Stimulated activated naive CD8-positive, alpha-beta T cell treated with anti-CD3 and anti-CD28 coated beads, Interleukin-15, Interleukin-2, amounts not matched to agents 100 ng/mL and 50 ng/mL, for 24 hours (primary cell): ENCODE data around the gene TGFBRAP1.

Experiments
- H3K27ac Mint-ChIP-seq: one replicate; pipeline ENCODE4 v1.8.0; 2021; ENCODE audit warnings: mild to moderate bottlenecking, mixed read lengths
- H3K27me3 Mint-ChIP-seq: one replicate; pipeline ENCODE4 v1.8.0; 2021; ENCODE audit warnings: mixed read lengths
- H3K36me3 Mint-ChIP-seq: one replicate; pipeline ENCODE4 v1.8.0; 2021; ENCODE audit warnings: low read depth, mixed read lengths
- H3K4me1 Mint-ChIP-seq: one replicate; pipeline ENCODE4 v1.8.0; 2021; ENCODE audit warnings: low read depth, mixed read lengths
- H3K4me3 Mint-ChIP-seq: one replicate; pipeline ENCODE4 v1.8.0; 2021; ENCODE audit warnings: mild to moderate bottlenecking, mixed read lengths
- H3K9me3 Mint-ChIP-seq: one replicate; pipeline ENCODE4 v1.8.0; 2021; ENCODE audit warnings: mixed read lengths

The TGFBRAP1 gene

DNA sequence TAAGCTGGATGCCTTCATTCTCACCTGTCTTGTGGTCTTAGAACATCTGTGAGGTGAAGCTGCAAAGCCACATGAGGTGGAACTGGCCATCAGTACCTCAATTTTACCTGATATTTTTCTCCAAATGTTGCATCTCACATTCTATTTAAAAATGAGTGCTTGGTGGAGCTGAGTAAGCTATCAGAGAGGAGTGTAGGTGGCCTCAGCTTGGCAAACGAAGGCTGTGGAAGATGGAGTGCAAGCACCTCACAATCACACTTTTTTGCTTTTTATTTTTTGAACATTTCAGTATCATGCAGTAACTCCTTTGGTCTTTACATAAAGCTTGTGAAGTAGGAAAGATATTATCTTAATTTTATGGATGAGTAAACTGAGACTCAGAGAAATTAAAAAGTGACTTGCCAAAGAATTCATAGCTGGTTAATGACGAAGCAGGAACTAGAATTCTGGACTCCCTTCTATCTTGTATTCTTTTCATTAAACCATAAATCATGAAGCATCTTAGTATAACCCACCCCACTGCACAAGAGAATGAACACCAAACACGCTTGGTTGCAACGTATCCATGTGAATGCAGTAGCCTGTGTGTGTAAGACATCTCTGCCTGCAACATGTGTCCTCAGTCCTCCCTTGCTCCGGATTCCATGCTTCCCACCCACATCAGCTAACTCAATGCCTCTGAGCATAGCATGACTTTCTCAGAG is 35.1 kb upstream of the TGFBRAP1 start:
- no peak overlapping the region for H3K4me3 Mint-ChIP-seq
- H3K27ac Mint-ChIP-seq = no peak overlapping the region
- no peaks in the 10 kb centered on the region for H3K27me3 Mint-ChIP-seq
- H3K4me1 Mint-ChIP-seq = peaks cover 12% of the 10 kb centered on the region
- H3K9me3 Mint-ChIP-seq = no peaks in the 10 kb centered on the region
- peaks cover 19% of the 10 kb centered on the region for H3K36me3 Mint-ChIP-seq

DNA sequence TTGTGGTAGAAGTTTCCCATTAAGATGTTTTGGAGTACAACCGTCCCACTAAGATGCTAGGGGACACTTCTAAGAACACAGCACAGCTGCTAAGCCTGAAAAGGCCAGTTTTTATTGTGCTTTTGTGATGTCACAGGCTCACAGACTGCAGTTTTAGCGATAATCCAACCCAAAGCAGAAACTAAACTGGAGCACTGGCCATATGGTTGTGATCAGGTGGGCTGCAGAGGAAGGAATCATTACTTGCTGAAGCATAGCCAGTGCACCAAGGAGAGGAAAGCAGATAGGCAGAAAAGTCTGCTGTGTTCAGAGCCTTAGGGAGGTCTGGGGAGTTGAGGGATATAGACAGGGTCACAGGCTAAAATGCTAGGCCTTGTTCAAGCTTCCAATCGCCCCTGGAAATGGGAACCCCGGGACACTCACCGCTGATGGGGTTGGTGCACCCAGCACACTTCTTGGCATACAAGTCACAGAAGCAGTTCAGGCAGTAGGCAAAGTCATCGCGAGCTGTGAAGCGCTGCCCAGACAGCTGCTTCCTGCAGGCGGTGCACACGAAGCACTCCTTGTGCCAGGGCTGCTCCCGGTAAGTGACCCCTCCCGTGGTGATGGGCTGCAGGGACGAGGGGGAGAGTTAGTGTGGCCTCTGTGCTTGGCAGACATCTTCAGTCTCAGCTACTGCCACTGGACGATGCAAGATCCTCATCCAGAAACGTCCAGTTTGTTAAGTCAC is 33.5 kb upstream of the TGFBRAP1 start:
- Mint-ChIP-seq H3K4me1 (peaks cover 10% of the 10 kb centered on the region), H3K36me3 (peaks cover 27% of the 10 kb centered on the region), H3K4me3 (no peak overlapping the region), H3K9me3 (no peaks in the 10 kb centered on the region), H3K27me3 (no peaks in the 10 kb centered on the region), H3K27ac (no peak overlapping the region)

DNA sequence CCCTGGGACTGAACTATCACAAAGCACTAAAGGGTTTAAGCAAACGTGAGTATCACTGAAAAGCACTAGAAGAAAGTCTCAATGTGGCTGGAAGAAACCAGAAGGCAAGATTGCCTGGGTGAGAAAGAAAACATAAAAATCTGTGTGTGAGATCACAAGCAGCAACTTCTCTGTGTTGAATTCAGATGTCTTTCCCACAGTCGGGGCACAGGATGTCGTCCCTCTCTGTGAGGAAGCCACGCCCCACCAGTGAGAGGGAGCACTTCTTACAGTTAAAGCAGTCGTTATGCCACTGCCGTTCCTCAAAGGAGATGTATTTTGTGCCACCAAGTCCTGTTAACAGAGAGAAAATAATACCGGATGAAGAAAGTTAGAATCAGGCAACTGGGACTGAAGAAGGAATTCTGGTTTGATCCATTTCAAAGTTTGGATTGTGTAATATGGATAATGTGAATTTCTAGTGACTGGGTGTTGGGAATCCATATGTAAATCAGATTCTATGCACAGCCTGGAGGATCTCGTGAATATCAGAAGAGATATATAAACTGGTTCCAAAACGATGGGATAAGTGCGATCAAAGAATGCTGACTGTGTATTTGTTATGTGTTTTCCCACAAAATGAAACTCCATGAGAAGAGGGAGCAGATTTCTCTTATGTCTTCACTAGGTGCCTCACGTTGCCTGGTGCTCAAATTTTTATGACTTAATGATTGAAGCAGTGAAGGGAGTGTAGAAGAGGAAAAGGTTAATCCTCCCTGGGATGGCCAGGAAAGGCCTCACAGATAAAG is 31.8 kb upstream of the TGFBRAP1 start:
- H3K4me3 Mint-ChIP-seq = no peak overlapping the region

DNA sequence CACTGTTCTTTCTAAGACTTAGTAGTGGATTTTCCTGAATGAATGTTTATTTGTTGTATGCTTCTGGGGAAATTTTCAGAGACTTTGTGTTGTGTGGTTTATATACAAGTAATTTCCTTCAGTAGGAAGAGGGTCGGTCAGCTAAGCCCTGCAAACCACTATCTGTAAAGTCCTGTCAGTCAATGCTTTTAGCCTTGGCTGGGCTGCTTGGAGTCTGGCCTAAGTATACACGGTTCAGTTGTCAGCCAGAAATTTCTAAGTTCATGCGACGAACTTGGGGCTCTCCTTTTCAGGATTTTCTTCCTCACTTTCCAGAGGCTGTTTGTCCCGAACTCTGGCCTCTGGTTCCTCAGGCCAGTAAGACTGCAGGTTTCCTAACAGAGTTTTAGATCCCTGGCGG is 29.1 kb upstream of the TGFBRAP1 start:
- Mint-ChIP-seq H3K27me3 (no peaks in the 10 kb centered on the region), H3K4me3 (no peak overlapping the region), H3K4me1 (peaks cover 10% of the 10 kb centered on the region), H3K9me3 (peaks cover 4% of the 10 kb centered on the region), H3K36me3 (peaks cover 59% of the 10 kb centered on the region), H3K27ac (no peak overlapping the region)

More for the DNA sequence above, 31.8 kb upstream of the TGFBRAP1 start:
- Mint-ChIP-seq H3K9me3 (no peaks in the 10 kb centered on the region), H3K36me3 (peaks cover 41% of the 10 kb centered on the region), H3K4me1 (peaks cover 10% of the 10 kb centered on the region), H3K27ac (no peak overlapping the region), H3K27me3 (no peaks in the 10 kb centered on the region)

DNA sequence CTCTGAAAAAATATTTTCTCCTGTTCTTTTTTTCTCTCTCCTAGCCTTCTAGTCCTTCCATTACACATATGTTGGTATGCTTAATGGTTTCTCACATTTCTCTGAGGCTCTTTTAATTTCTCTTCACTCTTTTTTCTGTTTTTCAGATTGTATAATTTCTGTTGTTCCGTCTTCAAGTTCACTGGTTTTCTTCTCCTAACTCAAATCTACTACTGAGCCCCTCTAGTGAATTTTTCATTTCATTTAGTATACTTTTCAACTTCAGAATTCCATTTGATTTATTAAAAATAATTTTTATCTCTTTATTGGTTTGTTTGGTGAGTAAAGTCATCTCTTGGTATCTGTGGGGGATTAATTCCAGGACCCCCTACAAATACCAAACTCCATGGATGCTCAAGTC is 27.6 kb upstream of the TGFBRAP1 start:
- Mint-ChIP-seq H3K27me3 (no peaks in the 10 kb centered on the region), H3K27ac (peak overlapping the region; percentile 22), H3K36me3 (peaks cover 69% of the 10 kb centered on the region), H3K9me3 (peaks cover 4% of the 10 kb centered on the region), H3K4me3 (no peak overlapping the region), H3K4me1 (peaks cover 10% of the 10 kb centered on the region)

DNA sequence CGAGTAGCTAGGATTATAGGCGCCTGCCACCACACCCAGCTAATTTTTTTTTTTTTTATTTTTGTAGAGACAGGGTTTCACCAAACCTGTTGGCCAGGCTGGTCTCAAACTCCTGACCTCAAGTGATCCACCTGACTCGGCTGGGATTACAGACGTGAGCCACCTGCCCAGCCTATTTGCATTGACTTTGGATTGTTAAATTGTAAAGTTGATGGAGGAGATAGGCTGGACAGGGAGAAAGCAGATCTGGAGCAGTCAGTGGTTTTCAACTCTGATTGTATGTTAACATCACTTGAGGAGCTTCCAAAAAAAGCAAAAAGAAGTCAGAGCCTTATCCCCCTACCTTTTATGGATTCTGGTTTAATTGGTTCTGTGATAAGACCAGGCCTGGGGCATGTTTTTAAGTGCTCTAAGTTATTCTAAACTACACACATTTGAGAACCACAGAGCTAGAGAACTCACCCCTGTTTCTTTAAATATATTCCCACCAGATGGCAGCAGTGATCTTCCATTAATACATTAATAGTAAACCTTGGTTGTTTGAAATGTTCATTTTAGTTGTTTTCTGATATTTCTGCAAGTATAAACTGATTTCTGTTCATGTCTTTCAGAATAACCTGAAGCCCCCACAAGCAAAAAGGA is 15.3 kb upstream of the TGFBRAP1 start:
- no peak overlapping the region for H3K27ac Mint-ChIP-seq
- H3K36me3 Mint-ChIP-seq = peaks cover 70% of the 10 kb centered on the region
- H3K4me3 Mint-ChIP-seq = no peak overlapping the region
- H3K27me3 Mint-ChIP-seq = no peaks in the 10 kb centered on the region
- no peaks in the 10 kb centered on the region for H3K9me3 Mint-ChIP-seq
- H3K4me1 Mint-ChIP-seq = peaks cover 4% of the 10 kb centered on the region

DNA sequence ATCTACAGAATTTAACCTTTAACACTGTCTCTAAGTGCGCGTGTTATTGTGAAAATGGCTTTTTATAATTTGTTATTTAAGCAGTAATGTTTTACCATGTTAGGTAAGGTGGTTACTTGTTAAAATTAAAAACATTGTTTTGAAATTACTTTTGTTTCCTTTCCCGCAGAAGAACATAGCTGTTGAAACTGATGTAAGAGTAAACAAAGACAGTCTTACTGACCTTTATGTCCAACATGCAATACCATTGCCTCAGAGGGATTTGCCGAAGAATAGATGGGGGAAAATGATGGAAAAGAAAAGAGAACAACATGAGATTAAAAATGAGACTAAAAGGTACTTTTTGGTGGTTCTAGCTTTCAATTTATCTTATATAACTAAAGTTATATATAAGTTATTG is 9.9 kb upstream of the TGFBRAP1 start:
- H3K4me1 Mint-ChIP-seq = peaks cover 41% of the 10 kb centered on the region
- H3K36me3 Mint-ChIP-seq = peaks cover 57% of the 10 kb centered on the region
- H3K4me3 Mint-ChIP-seq = peak overlapping the region; percentile 98
- H3K27ac Mint-ChIP-seq = no peak overlapping the region
- H3K27me3 Mint-ChIP-seq = no peaks in the 10 kb centered on the region
- H3K9me3 Mint-ChIP-seq = no peaks in the 10 kb centered on the region

DNA sequence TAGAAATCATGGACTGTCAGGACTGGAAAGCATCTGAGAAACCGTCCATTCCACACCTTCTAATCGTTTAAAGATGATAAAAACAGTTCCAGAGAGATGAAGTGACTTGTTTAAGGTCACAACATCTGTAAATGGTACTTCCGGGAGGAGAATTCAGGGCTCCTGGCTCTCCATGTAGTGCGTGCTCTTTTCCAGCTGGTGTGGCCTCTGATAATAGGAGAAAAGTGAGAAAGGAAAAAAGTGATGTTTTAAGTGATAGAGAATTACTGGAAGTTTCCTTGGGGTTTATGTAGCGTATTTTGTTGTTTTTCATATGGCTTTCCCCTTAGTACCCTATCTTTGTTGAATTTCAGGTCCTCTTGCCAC is 8.5 kb upstream of the TGFBRAP1 start:
- peak overlapping the region; percentile 92 for H3K27ac Mint-ChIP-seq
- peak overlapping the region; percentile 98 for H3K4me3 Mint-ChIP-seq
- H3K36me3 Mint-ChIP-seq = peaks cover 54% of the 10 kb centered on the region
- H3K27me3 Mint-ChIP-seq = no peaks in the 10 kb centered on the region
- H3K9me3 Mint-ChIP-seq = no peaks in the 10 kb centered on the region
- peaks cover 41% of the 10 kb centered on the region for H3K4me1 Mint-ChIP-seq

DNA sequence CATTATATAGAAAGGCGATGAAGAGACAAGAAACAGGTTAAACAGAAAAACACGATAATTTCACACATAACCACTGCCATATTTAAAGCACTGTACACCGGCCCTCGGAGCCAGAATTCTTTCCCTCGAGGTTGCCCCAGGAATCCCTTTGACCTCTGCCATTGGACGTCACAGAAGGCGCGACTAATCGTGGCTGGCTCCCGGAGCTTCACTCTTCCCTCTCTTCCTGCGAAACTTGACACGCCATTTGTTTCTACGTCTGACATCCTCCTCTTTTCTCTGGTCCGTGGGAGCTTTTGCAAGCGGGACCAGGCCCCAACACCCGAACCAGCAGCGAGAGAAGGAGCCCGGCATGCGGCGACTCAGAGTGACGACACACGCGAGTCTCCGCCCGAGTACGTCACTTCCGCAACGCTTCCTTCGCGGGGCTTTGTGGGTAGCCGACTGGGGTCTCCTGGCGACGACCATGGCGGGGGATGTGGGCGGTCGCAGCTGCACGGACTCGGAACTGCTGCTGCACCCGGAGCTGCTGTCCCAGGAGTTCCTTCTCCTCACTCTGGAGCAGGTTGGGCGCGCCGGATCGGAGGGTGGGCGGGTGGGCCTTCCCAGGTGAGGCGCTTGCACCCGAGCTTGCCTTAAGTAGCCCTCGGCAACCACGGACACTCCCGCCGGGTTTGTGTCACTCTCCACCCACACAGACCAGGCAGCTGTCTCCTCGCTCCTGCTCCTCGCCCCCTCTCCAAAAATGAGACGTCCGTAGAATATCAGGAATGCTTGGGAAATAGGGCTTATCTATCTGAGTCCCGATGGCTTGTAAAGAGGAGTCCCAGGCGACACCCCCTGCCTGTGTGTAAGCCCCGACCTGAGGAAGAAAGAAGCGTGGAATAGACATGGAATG is 7.8 kb upstream of the TGFBRAP1 start, which contains the start of gene C2orf49:
C2orf49 (plus strand) TSS at position 419 of the 898 bp plus-strand sequence; CDS start at position 467, 48 bp downstream.
- H3K4me3 Mint-ChIP-seq = peak within 1 kb of the TSS; percentile 98
- H3K36me3 Mint-ChIP-seq = peaks cover 49% of the 10 kb centered on the region
- no peaks in the 10 kb centered on the region for H3K9me3 Mint-ChIP-seq
- H3K27ac Mint-ChIP-seq = peak within 1 kb of the TSS; percentile 100
- H3K4me1 Mint-ChIP-seq = peaks cover 41% of the 10 kb centered on the region
- H3K27me3 Mint-ChIP-seq = no peaks in the 10 kb centered on the region

DNA sequence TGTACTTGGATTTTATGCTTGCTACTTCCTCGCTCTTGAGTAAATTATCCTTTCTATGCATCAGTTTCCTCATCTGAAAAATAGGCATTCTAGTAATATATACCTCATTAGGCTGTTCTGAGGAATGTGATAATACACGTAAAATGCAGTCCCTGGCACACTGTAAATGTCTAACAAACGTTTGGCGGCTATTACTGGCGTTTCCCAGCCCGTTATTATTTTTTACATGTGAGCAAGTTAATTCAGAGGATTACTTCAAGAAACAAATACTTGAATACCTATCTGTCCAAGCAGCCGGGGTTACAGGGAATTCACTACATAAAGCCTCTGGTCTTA is 7.2 kb upstream of the TGFBRAP1 start:
- H3K4me3 Mint-ChIP-seq = peak overlapping the region; percentile 98
- H3K27me3 Mint-ChIP-seq = no peaks in the 10 kb centered on the region
- H3K36me3 Mint-ChIP-seq = peaks cover 45% of the 10 kb centered on the region
- peaks cover 41% of the 10 kb centered on the region for H3K4me1 Mint-ChIP-seq
- peak overlapping the region; percentile 100 for H3K27ac Mint-ChIP-seq
- no peaks in the 10 kb centered on the region for H3K9me3 Mint-ChIP-seq

DNA sequence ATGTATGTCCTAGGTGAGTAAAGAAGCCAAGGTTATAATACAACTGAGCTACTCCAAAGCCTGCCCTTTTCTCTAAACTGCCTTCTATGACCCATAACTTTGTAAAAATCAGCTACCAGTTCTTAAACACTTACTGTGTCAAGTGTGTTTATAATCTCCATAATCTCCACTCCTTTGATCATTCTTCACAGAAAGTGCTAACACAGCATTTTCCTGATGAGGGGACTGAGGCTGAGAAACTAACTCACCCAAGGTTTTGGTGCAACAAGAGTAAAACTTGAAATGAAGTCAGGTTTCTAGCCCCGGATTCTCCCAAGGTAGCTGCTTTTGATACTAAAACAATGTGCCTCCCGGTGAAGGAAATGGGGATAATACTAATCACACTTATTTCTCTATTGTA is 5.9 kb upstream of the TGFBRAP1 start:
- Mint-ChIP-seq H3K4me3 (peak overlapping the region; percentile 98), H3K4me1 (peaks cover 48% of the 10 kb centered on the region)

DNA sequence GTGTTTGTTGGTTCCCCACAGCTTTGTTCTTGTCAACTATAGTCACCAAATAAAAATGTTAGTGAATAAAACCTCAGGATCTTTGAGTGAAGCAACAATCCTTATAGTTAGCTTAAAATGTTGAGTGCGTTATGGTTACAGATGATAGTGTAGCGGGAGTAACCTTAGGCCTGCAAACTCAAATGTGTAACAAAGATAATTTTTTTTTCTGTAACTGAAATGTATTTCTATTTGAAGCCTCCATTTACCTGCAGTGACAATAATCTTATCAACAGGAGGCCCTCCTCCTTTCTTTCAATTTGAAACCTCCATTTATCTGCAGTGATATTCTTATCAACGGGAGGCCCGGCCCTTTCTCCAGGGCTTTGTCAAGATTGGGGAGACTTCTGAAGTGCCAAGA is 4.7 kb upstream of the TGFBRAP1 start:
- Mint-ChIP-seq H3K9me3 (no peaks in the 10 kb centered on the region), H3K4me1 (peaks cover 48% of the 10 kb centered on the region), H3K27ac (no peak overlapping the region), H3K27me3 (no peaks in the 10 kb centered on the region), H3K36me3 (peaks cover 24% of the 10 kb centered on the region), H3K4me3 (no peak overlapping the region)

More for the DNA sequence above, 5.9 kb upstream of the TGFBRAP1 start:
- Mint-ChIP-seq H3K9me3 (no peaks in the 10 kb centered on the region), H3K36me3 (peaks cover 36% of the 10 kb centered on the region), H3K27ac (no peak overlapping the region), H3K27me3 (no peaks in the 10 kb centered on the region)

DNA sequence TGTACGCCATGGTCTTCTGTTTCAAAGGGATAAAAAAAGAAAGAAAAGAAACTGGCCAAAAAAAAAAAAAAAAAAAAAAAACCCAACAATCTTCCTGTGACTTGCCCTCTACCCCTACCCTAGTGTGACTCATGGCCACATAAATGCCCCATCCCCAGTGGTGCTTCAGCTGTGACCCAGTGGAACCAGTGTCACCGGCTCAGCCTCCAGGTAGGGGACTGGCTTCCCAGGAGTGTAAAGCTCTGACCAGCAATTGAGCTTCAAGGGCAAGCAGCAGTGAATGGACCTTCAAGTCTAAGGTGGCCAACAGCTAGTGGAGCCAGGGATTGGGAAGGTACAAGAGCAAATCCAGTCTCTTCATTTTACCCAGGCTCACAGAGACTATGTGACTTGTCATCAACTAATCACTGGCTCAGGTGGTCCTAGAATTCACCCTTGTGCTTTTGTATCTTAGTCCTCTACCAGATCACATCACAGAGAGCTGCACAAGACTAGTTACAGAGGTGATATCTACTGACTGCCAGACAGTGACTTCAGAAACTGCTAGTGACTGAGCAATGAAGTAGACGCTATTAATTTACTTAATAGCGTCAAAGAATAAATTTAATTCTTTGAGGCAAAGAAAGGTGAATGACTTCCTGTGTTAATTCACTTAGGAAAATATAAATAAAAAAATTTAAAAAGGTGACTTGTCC is 1.3 kb upstream of the TGFBRAP1 start:
- peaks cover 44% of the 10 kb centered on the region for H3K4me1 Mint-ChIP-seq
- H3K36me3 Mint-ChIP-seq = peaks cover 16% of the 10 kb centered on the region
- peak overlapping the region; percentile 86 for H3K4me3 Mint-ChIP-seq
- peak overlapping the region; percentile 97 for H3K27ac Mint-ChIP-seq
- no peaks in the 10 kb centered on the region for H3K9me3 Mint-ChIP-seq
- H3K27me3 Mint-ChIP-seq = no peaks in the 10 kb centered on the region
